Measurements from ENCODE around the gene ANKS3.
A peak's percentile ranks its signal among the peaks of the same experiment; 100 is the strongest.

ANKS3 gene, protein sequence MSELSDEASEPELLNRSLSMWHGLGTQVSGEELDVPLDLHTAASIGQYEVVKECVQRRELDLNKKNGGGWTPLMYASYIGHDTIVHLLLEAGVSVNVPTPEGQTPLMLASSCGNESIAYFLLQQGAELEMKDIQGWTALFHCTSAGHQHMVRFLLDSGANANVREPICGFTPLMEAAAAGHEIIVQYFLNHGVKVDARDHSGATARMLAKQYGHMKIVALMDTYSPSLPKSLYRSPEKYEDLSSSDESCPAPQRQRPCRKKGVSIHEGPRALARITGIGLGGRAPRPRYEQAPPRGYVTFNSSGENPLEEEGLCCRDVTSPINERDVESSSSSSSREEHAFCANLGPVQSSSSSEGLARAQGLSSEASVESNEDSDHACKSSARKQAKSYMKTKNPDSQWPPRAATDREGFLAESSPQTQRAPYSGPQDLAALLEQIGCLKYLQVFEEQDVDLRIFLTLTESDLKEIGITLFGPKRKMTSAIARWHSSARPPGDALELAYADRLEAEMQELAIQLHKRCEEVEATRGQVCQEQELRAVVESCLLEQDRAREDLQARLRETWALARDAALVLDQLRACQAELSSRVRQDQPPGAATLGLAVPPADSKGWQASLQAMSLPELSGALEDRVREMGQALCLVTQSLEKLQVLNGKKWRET

DNA sequence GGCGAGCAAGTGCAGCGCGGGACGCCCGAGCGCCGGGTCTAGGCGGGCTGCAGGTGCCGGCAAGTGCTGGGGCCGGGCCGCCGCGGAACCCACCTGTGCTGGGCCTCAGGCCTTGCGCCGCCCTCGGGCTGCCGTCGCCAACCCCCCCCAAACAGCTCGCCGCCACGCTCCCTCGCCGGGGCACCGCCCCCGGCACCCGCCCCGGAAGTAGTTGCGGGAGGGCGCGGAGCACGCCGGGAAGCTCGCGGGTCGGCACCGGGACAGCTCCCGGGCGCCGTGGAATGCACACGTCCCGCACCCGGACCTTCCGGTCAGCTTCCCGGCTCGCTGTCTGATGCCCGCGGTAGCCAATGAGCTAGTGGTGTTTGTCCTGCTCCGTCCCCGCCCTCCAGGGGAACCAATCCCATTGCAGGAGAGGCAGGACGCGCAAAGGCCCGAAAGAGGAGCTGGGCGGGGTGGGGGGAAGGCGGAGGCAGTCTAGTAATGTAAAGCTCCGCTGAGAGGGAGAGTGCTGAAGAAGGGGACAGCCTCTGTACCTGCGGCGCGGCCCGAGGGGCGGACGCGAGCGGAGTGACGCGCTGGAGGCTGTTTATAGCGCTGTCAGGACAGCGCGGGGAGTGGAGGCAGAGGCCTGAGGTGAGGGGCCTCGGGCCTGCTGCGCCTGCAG lies at the start of gene ANKS3, which contains the start of gene DNAAF8:
Gene ANKS3 (minus strand): TSS at position 209 of the 667 bp plus-strand sequence. CDS start 4,122 bp downstream, outside the sequence.
Gene DNAAF8 (plus strand): TSS at position 475 of the 667 bp plus-strand sequence. CDS start 1,978 bp downstream, outside the sequence.
- H3K4me3 ChIP-seq (ENCODE audit: low read depth, low read length) = peak within 1 kb of the TSS; percentile 96
- DNase-seq (ENCODE audit: low read depth) = peak; percentile 99
- TF ChIP-seq CTCF (conservative IDR thresholded peaks at IDR 0.05; ENCODE audit: low read depth, low read length) = no peak

DNA sequence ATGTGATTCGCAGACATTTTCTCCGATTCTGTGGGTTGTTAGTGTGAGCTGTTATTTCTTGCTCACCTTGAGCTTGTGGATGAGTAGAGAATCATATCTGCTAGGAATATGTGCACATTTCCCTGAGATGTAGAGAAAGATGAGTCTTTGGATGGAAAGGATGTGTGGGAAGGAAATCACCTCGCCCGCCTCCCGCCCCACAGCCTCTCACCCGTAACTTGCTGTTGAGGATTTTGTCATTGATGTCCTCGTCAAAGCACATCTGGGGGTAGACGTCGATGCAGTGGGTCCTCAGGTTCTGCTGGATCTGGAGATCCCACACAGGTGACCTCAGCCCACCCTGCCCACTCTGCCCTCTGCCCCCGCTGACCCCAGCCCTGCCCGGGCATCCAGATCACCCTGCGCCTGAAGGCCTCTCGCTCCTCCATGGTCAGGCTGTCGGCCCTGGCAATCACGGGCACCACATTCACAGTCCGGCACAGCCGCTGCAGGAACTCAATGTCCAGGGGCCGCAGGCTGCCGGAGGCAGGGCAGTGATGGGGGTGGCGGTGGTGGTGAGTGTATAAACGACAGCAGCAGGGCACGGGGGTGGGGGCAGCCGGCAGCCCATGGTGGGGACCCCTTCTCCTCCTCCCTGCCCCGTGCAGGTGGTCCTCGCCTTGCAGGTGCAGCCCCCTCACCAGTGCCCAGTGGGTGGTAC lies 49.3 kb upstream of the ANKS3 start:
- no peak overlapping the region for H3K4me3 ChIP-seq (ENCODE audit: low read depth, low read length)
- TF ChIP-seq CTCF (conservative IDR thresholded peaks at IDR 0.05; ENCODE audit: low read depth, low read length) = no peak
- DNase-seq (ENCODE audit: low read depth) = no peak

DNA sequence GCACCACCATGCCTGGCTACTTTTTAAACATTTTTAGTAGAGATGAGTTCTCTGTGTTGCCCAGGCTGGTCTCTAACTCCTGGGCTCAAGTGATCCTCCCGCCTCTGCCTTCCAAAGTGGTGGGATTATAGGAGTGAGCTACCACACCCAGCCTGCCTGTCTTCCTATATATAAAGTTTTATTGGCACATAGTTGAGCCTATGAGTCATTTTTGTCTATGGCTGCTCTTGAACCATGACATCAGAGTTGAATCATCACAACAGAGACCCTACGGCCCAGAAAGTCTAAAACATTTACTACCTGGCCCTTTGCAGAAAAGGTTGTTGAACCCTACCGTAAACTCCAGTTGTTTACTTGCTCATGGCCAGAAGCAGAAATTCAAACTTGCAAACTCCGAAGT lies 46.2 kb upstream of the ANKS3 start:
- no peak for DNase-seq (ENCODE audit: low read depth)
- TF ChIP-seq CTCF (conservative IDR thresholded peaks at IDR 0.05; ENCODE audit: low read depth, low read length) = no peak

GRCh38 chr16:4778050-4778392 lies 44.0 kb upstream of the ANKS3 start:
- no peak for DNase-seq (ENCODE audit: low read depth)
- no peak overlapping the region for H3K4me3 ChIP-seq (ENCODE audit: low read depth, low read length)
- TF ChIP-seq CTCF (conservative IDR thresholded peaks at IDR 0.05; ENCODE audit: low read depth, low read length) = no peak

More for the DNA sequence above, 46.2 kb upstream of the ANKS3 start:
- no peak overlapping the region for H3K4me3 ChIP-seq (ENCODE audit: low read depth, low read length)

DNA sequence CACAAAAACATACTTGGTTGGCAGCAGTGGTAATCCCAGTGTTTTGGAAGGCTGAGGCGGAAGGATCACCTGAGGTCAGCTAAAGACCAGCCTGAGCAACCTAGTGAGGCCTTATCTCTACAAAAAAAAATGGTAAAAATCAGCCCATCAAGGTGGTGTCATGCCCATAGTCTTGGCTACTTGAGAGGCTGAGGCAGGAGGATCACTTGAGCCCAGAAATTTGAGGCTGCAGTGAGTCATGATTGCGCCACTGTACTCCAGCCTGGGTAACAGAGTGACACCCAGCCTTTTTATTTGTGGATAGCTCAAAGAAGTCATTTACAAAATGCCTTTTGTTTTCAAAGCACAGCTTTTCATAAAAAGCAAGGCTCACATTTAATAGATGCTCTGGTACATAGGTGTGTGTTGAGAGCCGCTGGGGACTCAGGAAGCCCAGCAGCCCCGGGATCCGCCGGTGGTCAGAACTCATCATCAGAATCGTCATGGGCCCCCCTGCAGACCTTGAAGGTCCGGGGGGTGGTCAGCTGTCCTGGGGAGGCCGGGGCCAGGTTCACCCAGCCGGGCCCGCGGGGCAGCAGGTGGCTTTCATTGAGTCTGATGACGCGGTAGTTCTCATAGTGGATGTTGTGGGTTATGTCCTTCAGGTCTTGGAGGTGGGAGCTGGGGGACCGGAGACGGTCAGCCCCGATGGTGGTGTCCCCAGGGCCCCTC lies 43.4 kb upstream of the ANKS3 start:
- no peak for TF ChIP-seq CTCF (conservative IDR thresholded peaks at IDR 0.05; ENCODE audit: low read depth, low read length)
- no peak overlapping the region for H3K4me3 ChIP-seq (ENCODE audit: low read depth, low read length)
- DNase-seq (ENCODE audit: low read depth) = no peak

DNA sequence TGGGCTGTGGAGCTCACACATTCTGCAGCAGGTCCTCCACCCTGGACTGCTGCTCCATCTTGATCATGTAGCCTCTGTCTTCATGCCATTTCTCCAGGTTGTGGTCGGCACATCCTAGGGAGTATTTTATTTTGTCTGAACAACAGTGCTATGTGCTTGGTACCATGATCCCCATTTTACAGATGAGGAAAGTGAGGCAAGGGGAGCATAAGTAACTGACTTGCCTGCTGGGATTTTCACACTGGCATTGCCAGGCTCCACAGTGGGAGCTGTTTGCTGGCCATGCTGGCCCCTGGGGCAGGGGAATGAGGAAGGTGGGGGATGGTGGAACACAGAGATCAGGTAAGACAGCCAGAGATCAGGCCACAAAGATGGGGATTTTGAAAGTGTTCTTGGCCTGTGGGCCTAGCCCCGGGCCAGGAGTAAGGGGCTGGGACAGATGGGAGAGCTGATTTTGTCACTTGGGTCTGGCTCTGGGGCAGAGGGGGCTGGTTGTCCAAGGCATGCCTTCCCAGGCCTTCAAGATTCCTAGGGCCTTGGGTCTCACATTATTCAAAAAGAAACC lies 42.2 kb upstream of the ANKS3 start:
- no peak for DNase-seq (ENCODE audit: low read depth)
- no peak overlapping the region for H3K4me3 ChIP-seq (ENCODE audit: low read depth, low read length)
- no peak for TF ChIP-seq CTCF (conservative IDR thresholded peaks at IDR 0.05; ENCODE audit: low read depth, low read length)
